ENCODE measurements around the gene ZNF397. TPM values are rescaled to one million over a fixed set of nuclear protein-coding genes. Genes with fewer than 3 reads are reported as not detected.

The ZNF397 gene
- total and polyA plus RNA-seq, 2 of the 13 experiments (the other 11 are each of a cell fraction or from before 2014, with no cell fraction given): 4.7 to 9.4 TPM

GRCh38 chr18:35240664-35241447 is at the start of gene ZNF397 (continued):
- TF ChIP-seq ZFP91 (CRISPR knock-in tag; IDR thresholded peaks at IDR 0.05; ENCODE audit: borderline replicate concordance): peak; percentile 89; the same call in 1 of the 2 replicates
- no peak for TF ChIP-seq ZNF776 (CRISPR knock-in tag; IDR thresholded peaks at IDR 0.05)
- TF ChIP-seq ZSCAN22 (CRISPR knock-in tag; IDR thresholded peaks at IDR 0.05): no peak
- TF ChIP-seq DDIT3 (CRISPR knock-in tag; IDR thresholded peaks at IDR 0.05): no peak
- peak; percentile 33 for TF ChIP-seq RAD21 (CRISPR knock-in tag; IDR thresholded peaks at IDR 0.05)
- no peak for TF ChIP-seq PAF1 (CRISPR knock-in tag; IDR thresholded peaks at IDR 0.05)
- TF ChIP-seq ZBTB39 (CRISPR knock-in tag; IDR thresholded peaks at IDR 0.05): no peak
- peak; percentile 89 for TF ChIP-seq ETV5 (CRISPR knock-in tag; IDR thresholded peaks at IDR 0.05; ENCODE audit: borderline replicate concordance)
- TF ChIP-seq CCAR2 (optimal IDR thresholded peaks at IDR 0.05; ENCODE audit: low read depth, low read length): no peak
- no peak for TF ChIP-seq JDP2 (CRISPR knock-in tag; IDR thresholded peaks at IDR 0.05; ENCODE audit: borderline replicate concordance)
- no peak for TF ChIP-seq ZNF556 (CRISPR knock-in tag; IDR thresholded peaks at IDR 0.05; ENCODE audit: borderline replicate concordance)
- no peak for TF ChIP-seq ZNF432 (CRISPR knock-in tag; IDR thresholded peaks at IDR 0.05; ENCODE audit: borderline replicate concordance)
- TF ChIP-seq ZNF20 (CRISPR knock-in tag; IDR thresholded peaks at IDR 0.05): no peak
- no peak; the same call in 1 of the 2 replicates for TF ChIP-seq ZNF224 (CRISPR knock-in tag; IDR thresholded peaks at IDR 0.05)
- no peak for TF ChIP-seq ZNF367 (CRISPR knock-in tag; IDR thresholded peaks at IDR 0.05; ENCODE audit: borderline replicate concordance)
- TF ChIP-seq GTF3A (CRISPR knock-in tag; conservative IDR thresholded peaks at IDR 0.05): no peak
- TF ChIP-seq ZNF414 (CRISPR knock-in tag; IDR thresholded peaks at IDR 0.05): no peak
- TF ChIP-seq ZBTB44 (CRISPR knock-in tag; IDR thresholded peaks at IDR 0.05): peak; percentile 57; the same call in 1 of the 2 replicates
- TF ChIP-seq ZNF124 (CRISPR knock-in tag; IDR thresholded peaks at IDR 0.05): peak; percentile 73; the same call in 1 of the 2 replicates
- no peak for TF ChIP-seq TERF1 (CRISPR knock-in tag; IDR thresholded peaks at IDR 0.05)
- no peak for TF ChIP-seq NFATC3 (CRISPR knock-in tag; IDR thresholded peaks at IDR 0.05)
- no peak for TF ChIP-seq TP53 (CRISPR knock-in tag; conservative IDR thresholded peaks at IDR 0.05)

Measured in HepG2 (cell line).